Measurements from ENCODE around the gene TNS3.

Gene TNS3

DNA sequence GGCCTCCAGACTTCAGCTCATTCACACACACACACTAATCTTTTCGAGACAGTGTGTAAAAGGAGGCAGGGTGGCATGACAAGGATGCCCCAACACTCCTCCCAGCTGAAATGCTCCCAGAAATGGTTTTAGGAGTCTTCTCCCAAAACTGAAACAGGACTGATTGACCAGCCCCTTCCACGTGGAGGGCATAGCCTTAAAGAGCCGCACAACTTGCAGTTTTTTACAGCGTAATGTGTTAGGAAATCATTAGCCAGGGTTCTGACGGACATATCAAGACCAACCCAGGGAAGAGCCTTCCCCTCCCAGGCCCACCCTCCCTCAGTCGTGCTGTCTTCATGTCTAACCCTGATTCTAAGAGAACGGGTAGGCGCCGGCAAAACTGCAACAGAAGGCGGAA lies 224.6 kb downstream of the TNS3 start:
- no peak for DNase-seq

DNA sequence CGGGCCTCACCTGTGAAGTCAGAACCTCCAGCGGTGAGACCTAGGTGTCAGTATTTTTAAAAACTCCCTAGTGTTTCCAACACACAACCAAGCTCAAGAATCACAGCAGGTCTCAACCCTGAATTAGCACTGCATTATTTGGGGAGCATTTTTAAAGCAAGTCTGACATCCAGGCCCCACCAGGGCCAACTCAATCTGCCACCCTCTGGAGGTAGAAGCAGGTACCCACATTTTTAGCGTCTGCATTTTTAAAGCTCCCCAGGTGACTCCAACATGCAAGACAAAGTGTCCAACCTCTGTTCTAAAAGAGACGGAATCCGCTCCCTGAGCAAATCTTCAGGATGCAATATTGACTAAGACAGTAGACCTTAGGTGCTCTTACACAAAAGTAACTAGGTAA lies 225.7 kb downstream of the TNS3 start:
- no peak for DNase-seq

DNA sequence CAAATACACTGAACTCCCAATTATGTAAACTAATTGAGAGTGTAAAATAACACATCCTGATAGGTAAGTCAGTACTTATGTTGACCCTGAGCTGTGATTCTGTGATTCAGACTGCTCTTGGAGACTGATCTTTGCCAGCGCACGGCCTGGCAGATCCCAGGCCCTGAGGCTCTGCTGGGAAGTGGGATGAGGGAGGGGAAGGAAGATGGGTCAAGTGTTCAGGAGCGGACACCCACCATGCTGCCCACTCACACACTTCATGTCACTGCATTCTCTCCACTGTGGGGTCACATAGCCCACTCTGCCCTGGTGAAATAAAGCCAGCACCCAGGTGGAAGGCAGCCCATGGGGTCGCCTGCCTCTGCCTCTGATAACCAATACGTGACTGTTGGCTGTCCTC lies 226.2 kb downstream of the TNS3 start:
- DNase-seq, result no peak

DNA sequence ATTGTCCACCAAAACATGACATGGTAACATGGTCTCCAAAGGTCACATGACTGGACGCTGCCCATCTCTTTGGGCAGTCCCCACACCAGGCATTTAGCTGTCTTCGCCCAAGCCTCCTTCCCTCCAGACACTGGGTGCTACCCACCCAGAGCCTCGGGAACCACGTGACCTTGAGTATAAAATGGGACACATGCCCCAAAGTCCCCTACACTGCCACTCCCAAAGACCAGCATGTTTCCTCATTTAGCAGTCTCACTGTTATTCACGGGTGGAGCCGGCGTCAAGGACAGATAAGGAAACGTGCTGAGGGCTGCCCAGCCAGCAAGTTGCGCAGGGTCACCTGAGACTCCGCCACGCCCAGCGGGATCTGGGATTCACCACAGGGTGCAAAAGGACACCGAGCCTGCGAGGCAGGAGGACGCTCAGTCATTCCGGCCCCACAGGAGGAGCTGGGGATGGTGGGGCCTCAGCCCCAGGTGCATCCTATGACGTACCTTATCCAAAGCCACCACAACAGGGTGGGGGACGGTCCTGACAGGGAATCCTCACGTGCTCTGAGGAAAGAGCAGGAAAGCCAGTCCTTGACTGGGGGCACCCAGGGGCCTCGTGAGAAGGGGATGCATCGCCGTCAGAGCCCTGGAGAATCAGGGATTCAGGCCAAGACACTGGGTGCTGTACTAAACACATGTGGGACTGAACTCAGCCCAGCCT lies 226.9 kb downstream of the TNS3 start:
- DNase-seq, result no peak

DNA sequence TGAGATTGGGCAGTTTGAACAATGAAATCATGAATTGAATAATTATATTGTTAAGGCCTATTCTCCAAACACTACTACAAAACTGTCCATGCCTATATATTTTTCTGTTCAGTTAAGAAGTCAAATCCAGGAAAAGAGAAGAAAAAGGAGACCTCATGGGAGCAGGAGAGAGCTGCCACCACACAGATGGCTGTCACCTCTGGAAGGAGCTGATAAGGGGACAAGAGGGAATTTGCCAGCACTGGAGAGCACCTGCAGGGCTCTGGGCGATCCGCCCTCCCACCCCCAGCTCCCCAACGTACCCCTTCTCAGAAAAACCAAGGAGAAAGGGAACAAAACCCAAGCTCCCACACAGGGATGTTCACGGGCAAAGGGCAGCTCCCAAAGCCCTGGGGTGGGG lies 227.8 kb downstream of the TNS3 start:
- DNase-seq, result no peak

DNA sequence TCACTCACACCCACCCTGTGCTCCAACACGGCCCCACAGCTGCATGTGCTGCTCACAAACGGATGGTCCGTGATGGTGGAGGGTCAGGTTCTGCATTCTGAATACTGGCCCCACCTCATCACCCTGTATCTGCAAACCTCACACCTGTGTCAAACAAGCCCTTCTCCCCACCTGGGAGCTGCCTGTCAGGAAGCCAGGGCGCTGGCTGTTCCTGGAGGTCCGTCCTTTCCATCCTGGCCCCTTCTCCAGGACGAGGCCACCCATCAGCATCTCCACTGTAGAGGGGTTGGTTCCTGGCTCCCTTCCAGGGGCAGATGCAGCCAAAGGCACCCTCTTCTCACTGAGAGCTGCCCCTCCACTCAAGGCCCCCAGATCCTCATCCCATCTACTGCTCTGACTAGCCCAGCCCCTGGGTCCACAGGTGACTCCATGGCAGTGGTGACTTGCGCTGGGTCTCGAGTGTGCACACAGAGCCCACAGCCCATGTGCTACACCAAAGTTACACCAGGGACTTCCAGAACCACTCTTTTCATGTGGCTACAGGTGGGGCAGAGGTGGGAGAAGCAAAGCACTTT lies 229.4 kb downstream of the TNS3 start:
- no peak for DNase-seq

DNA sequence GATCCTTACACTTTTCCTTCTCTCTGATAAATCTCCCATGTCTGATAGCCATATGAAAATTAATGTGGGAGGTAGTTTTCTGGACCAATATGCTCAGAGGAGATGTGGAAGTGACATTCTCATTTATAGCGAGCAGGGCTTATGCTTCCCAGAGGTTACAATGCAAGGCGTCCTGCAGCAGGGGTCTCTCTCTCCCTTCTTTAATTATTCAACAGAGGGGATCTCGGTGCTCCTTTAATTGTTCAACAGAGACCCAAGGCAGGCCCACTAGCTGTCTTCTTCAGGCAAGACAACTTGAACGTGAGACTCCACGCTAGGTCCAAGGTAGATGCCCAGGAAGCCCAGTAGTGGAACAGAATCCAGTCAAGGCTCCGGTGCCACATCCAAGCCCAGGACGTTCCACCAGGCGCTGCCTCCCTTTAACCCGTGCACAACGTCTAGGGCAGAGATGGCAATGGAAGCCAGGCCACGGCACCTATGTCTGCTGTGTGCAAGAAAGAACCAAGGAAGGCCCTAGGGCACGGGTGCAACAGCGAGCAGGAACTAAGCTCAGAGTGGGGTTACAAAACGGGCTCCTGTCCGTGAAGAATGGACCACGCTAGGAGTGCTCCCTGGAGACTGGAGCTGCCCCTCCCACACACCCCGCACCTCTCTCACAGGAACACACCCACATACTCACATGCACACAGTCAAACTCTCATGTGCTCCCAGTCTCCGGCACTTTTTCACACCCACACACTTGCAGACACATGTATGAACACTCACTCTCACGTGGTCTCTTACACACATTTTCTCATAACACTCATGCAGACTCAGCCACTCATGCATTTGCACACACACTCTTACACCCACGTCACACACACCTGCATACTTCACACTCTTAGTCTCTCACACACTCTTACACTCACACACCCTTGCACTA lies 230.4 kb downstream of the TNS3 start:
- no peak for DNase-seq

DNA sequence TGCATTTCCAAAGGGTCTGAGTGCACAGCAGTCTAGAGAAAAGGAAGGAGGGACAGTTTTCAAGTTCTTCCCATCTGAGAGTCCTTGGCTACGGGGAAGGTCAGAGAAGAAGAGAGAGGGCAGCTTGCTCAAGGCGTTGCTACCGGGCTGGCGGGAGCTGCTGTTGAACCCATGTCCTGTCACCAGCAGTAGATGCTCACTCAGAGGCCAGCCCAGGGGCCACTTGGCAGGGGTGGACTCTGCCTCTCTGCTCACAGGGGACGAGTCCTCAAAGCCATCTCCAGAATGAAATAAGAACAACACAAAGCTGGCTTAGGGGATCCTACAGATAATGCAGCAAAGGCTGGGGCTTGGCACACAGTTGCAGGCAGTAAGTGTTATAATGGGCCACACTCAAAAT lies 231.5 kb downstream of the TNS3 start:
- DNase-seq, result no peak

DNA sequence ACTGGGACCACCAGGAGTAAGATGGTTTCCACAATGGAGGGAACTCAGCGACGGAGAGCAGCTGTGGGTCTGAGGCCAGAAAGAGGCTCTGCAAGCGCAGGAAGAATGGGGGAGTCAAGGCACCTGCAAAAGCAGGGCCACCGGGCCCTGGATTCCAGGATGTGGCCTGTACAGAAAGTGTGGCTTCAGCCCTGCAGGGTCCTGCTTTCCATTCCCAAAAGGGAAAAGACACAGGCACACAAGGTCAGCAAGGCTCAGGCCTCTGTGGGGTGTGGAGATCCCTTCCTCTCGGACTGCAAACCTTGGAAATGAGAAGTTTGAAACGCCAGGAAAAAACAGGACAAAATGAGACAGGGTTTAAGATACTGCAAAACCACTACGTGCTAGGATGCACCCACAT lies 232.5 kb downstream of the TNS3 start:
- DNase-seq, result no peak

DNA sequence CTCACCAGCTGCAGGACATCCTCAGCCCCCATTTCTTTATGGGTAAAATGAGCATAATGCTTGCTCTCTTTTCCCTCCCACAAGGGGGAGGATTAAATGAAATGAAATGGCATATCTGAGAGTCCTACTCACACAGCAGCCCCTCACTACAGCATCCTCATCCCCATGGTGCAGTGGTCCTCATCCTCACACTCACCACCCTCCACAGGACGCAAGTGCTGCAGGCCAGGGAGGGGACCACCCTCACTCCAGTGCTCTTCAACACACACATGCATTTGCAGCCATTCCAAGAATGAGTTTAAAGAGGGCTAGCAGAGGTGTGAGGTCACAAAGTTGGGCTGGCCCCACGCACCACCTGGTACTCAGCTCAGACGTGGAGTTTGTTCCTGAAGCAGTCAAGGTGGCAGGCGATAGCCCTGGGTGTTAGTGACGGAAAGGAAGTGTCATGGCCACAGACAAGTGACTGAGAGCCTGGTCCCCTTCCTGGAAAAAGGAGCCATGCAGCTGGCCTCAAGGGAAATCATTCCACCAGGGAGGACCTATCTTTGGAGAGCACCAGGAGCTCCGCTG lies 234.0 kb downstream of the TNS3 start:
- no peak for DNase-seq

DNA sequence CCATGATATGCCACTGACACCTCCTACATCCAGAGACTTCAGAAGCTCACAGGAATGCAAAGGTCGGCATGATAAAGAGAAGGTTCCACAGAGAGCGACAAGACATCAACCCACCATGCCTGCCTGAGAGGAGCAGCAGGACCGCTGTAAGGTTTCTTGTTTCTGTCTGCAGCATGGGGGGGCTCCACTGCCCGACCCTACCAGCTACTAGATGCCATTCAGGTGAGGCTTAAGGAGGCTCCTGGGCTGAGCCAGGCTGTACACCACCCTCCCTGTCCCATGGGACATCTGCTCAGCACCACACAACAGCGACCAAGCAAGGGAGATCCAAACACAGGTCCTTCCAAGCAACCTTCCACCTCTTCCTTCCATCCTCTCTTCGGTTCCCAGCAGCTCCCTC lies 234.6 kb downstream of the TNS3 start:
- DNase-seq, result no peak

DNA sequence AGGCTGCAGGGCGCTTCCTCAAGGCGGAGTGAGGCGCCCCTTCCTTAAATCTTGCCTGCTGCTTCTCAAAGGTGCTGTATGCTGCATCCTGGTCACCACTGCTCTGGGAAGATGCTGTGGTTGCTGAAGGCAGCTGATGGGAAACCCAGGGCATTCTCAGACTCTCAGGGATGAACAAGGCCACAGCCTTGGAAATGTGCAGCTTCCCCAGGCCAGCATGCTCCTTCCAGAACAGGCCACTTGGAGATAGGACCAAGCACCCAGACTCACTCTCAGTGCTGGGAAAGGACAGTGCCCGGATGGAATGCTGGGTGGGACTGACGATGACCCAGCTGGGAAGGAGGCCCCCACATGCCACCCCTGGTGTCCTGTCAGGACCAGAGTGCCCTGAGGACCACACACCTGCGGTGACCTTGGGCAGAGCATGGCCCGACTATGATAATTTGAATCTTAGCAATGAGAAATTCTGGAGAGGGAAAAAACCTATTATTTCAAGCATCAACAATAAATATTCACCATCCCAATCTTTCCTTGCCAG lies 235.5 kb downstream of the TNS3 start:
- DNase-seq, result no peak

DNA sequence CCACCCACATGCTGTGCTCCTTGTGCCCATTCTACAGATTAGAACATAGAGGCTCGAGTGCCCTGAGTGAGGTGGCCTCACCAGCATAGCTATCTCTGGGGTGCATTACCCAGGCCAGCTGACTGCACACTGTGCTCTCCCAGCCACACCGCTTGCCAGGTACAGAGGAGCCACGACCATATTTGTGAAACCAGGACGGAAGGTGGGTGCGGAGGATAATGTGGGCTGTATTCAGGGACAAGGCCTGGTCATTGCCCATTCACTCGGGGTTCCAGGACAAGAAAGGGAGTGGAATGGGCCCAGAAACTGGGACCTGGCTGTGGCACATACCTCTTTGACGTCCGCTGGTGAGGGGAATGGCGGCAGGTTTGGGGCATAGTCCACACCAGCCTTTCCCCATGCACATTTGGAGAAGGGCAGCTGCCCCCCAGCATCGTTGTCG lies 236.0 kb downstream of the TNS3 start:
- DNase-seq, result no peak

DNA sequence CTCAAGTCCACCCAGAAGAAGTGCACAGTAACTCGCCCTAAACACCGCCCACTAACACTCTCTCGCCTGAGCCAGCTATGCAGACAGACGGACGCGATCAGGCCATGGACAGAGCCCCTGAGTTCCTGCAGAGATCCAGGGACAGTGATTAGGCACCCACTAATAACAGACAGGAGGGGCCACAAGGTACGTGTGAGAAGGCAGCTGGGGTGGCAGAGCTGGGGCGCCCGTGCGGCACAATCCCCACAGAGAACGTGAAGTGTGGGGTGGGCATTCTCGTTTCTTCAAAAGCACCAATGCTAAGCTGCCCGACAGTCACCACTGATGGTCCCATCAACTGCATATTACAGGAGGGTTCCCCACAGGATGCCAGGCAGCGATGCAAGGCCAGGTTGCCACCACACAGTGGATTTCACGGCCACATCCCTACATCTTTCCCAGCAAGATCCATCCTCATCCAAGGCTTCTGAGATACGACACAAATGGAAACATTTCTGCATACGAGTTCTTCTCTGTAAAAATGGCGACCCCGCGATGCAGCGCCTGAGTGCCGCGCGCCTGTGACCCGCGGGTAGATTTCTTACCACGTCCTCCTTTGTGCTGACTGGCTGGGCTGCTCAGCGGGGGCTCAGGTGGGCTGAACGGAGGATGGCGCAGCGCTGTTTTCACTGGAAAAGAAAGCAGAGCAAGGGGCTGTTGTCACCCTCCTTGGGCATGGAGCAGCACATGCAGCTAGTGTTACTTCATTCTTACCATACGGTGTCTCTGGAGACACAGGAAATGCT lies 237.5 kb downstream of the TNS3 start:
- DNase-seq, result no peak

DNA sequence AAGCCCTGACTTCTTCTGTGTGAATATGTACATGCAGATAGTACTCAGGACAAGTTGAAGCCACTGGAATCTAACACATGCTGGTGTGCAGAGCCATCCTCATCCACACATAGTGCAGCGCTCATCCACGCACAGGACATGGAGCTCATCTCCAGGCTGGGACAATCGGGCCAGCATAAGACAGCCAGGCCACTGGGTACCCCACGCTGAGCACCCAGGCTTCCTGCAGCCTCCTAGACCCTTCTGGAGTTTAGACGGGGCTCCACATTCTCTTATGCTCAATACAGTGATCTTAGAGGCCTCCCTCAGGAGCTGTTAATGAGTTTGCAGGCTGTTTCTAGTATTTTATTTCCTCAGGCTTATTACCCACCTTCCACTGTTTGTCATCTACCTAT lies 238.9 kb downstream of the TNS3 start:
- no peak for DNase-seq

DNA sequence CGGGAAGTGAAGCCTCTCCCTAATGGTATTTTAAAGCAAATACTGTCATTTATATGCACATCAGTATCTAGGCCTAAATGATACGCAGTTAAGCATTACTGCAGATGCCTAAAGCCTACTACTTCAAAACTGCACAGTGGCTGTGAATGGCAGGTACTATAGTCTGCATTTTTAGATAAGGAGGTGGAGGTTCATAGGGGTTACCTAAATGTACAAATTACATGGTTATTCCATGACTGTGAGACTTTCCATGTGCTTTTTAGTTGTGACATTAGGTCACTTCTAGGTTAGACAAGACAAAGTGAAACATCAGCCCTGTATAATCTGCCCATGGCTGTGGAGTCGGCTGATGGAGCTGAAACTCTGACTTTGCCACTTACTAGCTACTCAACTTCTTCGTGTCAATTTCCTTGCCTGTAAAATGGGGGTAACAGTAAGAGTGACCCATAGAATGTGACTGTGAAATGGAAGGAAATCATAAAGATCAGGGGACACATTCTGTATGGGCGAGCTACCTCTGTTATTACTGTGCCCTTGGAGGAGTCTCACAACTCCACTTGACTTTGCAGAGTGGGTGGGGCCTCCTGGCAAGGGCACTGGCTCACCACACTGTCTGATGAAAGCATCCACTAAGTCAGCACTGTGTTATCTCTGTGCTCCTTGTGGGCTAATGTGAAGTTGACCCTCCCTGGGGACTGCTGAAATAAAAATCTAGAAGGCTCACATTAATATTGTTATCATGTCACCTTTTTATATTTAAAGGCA lies 239.4 kb downstream of the TNS3 start:
- DNase-seq, result no peak

DNA sequence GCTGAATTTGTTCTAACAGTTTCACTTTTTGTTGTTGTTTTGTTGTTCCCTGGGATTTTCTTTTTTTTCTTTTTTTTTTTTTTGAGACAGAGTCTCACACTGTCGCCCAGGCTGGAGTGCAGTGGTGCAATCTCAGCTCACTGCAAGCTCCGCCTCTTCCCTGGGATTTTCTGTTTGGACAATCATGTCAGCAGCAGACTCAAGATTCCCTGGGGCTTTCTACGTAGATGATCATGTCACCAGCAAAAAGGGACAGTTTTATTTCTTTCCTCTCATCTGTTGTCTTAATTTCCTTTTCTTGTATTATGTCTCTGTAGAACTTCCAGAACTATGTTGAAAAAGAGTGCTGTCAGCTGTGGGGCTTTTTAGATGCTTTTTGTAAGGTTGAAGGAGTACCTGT lies 241.4 kb downstream of the TNS3 start:
- DNase-seq, result no peak

DNA sequence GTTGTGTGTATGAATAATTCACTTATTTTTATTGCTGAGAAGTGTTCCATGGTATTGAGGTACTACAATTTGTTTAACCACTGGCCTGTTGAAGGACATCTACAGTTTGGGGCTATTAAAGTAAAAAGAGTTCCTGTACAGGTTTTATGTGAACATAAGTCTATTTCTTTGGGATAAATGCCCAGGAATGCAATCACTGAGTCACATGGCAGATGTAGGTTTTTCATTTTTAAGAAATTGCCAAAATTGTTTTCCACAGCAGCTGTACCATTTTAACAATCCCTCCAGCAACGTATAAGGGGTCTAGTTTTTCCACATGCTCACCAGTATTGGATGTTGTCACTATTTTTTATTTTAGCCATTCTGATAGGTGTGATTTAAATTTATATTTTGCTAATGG lies 243.9 kb downstream of the TNS3 start:
- no peak for DNase-seq

DNA sequence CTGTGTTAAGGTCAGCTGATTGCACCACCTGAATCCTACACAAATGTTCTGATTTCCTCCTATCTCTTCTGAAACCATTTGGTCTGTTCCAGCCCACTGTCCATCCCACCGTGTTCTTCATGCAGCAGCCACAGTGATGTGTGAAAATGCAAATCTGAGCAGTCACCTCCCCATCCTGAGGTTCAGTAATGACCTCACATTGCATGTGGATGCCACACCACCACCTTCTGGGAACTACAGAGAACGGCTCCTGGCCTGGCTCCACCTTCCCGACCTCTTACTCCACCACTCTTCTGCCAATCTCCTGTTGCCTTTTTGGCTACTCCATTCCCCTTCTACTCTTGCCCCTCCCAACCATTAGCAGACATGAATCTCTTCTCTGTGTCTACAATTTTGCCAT lies 244.4 kb downstream of the TNS3 start:
- DNase-seq, result no peak

DNA sequence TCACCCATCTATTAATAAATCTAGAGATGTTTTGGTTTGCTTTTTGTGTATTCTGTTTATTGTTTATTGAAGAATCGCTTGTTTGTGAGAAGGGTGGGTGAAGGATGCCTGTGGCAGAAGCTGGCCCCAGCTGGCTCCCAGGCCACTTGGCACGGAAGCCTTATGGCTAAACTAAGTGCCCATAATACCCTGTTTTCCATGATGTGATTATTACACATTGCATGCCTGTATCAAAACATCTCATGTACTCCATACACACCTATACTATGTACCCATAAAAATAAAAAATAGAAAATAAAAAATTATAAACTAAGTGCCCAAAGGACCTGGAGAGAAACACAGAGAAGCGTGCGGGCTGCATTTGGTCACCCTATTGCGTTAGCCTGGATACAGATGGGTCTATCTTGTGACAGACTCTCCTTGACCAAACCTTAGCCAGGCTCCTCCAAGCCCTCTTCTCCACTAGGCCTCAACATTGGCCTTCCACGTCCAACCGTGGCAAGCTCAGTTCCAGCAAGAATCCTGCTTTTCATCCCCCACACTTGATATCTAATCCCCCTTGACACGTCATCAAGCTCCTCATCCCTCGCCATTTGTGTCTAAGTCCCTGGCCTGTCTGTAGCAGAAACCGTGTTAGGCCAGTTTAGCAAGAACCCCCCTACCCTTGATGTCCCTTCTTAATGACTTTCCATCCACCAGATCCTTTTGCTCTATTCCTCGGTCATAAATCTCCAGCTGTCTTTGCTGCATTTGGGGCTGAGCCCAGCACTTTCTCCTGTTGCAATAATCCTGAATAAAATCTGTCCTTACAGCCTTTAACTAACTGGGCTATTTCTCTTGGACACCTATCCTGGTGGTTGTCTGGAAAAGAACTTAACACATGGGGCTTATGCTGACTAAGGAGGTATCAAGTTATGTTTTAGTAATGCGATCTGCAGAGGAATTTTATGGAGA lies 245.2 kb downstream of the TNS3 start:
- DNase-seq, result no peak

All from CD4-positive, alpha-beta T cell treated with Interleukin-15 for 1 hour (primary cell).